Upper lobe of left lung (tissue), 6 donors: ENCODE results near the gene CLK3. TPM values are rescaled to one million over a fixed set of nuclear protein-coding genes. Genes with fewer than 3 reads are reported as not detected.

Experiments
- ATAC-seq, 2 donors: fragments of 200-7000 bp; cut with Tn5 transposase; one replicate each; pipeline ENCODE4 v1.9.1; 2022; ENCODE audit warnings: mild to moderate bottlenecking in 2 of 2, moderate library complexity in 2 of 2; ENCODE audit not compliant: low FRiP score in 2 of 2
- DNase-seq, 2 donors: peaks; one replicate each; pipeline ENCODE4 v3.0.0-alpha.2; 2019 to 2020
- H3K27ac ChIP-seq, 4 donors: fragments of 200-600 bp; sonication (generic); one replicate each; pipeline ENCODE4 v1.5.1; 2016 to 2019
- H3K27me3 ChIP-seq, 4 donors: fragments of 200-600 bp; sonication (generic); one replicate each; pipeline ENCODE4 v1.5.1; 2017 to 2019
- H3K36me3 ChIP-seq, 4 donors: fragments of 200-600 bp; sonication (generic); one replicate each; pipeline ENCODE4 v1.5.1; 2016 to 2019
- H3K4me1 ChIP-seq, 4 donors: fragments of 200-600 bp; sonication (generic); one replicate each; pipeline ENCODE4 v1.5.1; 2018 to 2019
- H3K4me3 ChIP-seq, 4 donors: fragments of 200-600 bp; sonication (generic); one replicate each; pipeline ENCODE4 v1.5.1; 2017 to 2019; ENCODE audit warnings: mild to moderate bottlenecking in 2 of 4, moderate library complexity in 1 of 4
- H3K9me3 ChIP-seq, 4 donors: fragments of 200-600 bp; sonication (generic); one replicate each; pipeline ENCODE4 v1.5.1; 2018 to 2019
- CTCF ChIP-seq, 6 experiments: fragments of 450-650 bp in 4 of 6; fragments of 200-600 bp in 2 of 6; sonication (generic) in 2 of 6; IDR thresholded peaks; one replicate each; pipeline ENCODE4 v1.5.1; 2016 to 2019; ENCODE audit warnings: antibody characterized with exemption in 6 of 6
- EP300 ChIP-seq, 4 donors: sonication (generic); formaldehyde crosslinking; IDR thresholded peaks; one replicate each; pipeline ENCODE4 v1.5.1; 2017; ENCODE audit warnings: antibody characterized with exemption in 4 of 4, control low read depth in 2 of 4
- POLR2A ChIP-seq, 4 donors: fragments of 450-650 bp; IDR thresholded peaks; one replicate each; pipeline ENCODE4 v1.5.1; 2016 to 2017; ENCODE audit warnings: antibody characterized with exemption in 4 of 4, mild to moderate bottlenecking in 2 of 4
- POLR2AphosphoS5 ChIP-seq, 2 donors: sonication (generic); formaldehyde crosslinking; IDR thresholded peaks; one replicate each; pipeline ENCODE4 v1.5.1; 2017; ENCODE audit warnings: antibody characterized with exemption in 2 of 2
- WGBS, 2 donors: methylation state at CpG; one replicate each; pipeline ENCODE4 v1.1.5; 2017 to 2018; 5-methylcytosine and 5-hydroxymethylcytosine counted together
- total RNA-seq, 6 donors: library from RNA; depleted of rRNA in 4 of 6; stranded (reverse); fragments of >200 nt in 4 of 6; gene quantifications; one replicate each; pipeline versions ENCODE4 v1.1.0 to v1.2.1, GENCODE V29; 2016 to 2021
- donor health status: DM: no; HTN: no; CAD: no; lungs with moderate emphysema.
- donor health status: DM: no; HTN: yes; CAD: no; lungs with severe emphysema.

The CLK3 gene
- total RNA-seq, 6 donors from 2014 or later = 78.0 to 289 (median 89.7) TPM

GRCh38 chr15:74584204-74584603, 31.4 kb upstream of the CLK3 start:
- no peak for ATAC-seq
- DNase-seq = no peak
- Histone ChIP-seq H3K36me3 (peaks cover 0 to 29% (median 8%) of the 10 kb centered on the region in 4 donors), H3K9me3 (no peaks in the 10 kb centered on the region), H3K27me3 (no peaks in the 10 kb centered on the region), H3K4me1 (peaks cover 0 to 9% (median 7%) of the 10 kb centered on the region in 4 donors), H3K4me3 (no peak overlapping the region), H3K27ac (no peak overlapping the region)
- 57 to 71% methylated on average over 2 of the region's 2 CpGs for WGBS, 2 donors
- TF ChIP-seq EP300 (IDR thresholded peaks at IDR 0.05) (no peak), POLR2A (IDR thresholded peaks at IDR 0.05) (no peak), POLR2AphosphoS5 (IDR thresholded peaks at IDR 0.05) (no peak)

GRCh38 chr15:74584779-74585178, 30.9 kb upstream of the CLK3 start:
- H3K4me3 ChIP-seq = no peak overlapping the region
- peaks cover 0 to 27% (median 7%) of the 10 kb centered on the region in 4 donors for H3K36me3 ChIP-seq
- H3K27ac ChIP-seq = no peak overlapping the region
- no peak for DNase-seq
- no peaks in the 10 kb centered on the region for H3K27me3 ChIP-seq
- H3K9me3 ChIP-seq = no peaks in the 10 kb centered on the region
- WGBS, 2 donors = 75 to 77% methylated on average over 4 of the region's 4 CpGs
- H3K4me1 ChIP-seq = peaks cover 0 to 12% (median 8%) of the 10 kb centered on the region in 4 donors
- ATAC-seq = no peak
- TF ChIP-seq EP300 (IDR thresholded peaks at IDR 0.05) = no peak
- TF ChIP-seq CTCF (IDR thresholded peaks at IDR 0.05) = no peak
- no peak for TF ChIP-seq POLR2AphosphoS5 (IDR thresholded peaks at IDR 0.05)
- TF ChIP-seq POLR2A (IDR thresholded peaks at IDR 0.05) = no peak

- Histone ChIP-seq H3K36me3 (peaks cover 0 to 27% (median 11%) of the 10 kb centered on the region in 4 donors), H3K9me3 (no peaks in the 10 kb centered on the region), H3K27me3 (no peaks in the 10 kb centered on the region), H3K27ac (no peak overlapping the region), H3K4me1 (peaks cover 0 to 12% (median 8%) of the 10 kb centered on the region in 4 donors), H3K4me3 (no peak overlapping the region)
- TF ChIP-seq CTCF (IDR thresholded peaks at IDR 0.05) (no peak), EP300 (IDR thresholded peaks at IDR 0.05) (no peak), POLR2A (IDR thresholded peaks at IDR 0.05) (no peak), POLR2AphosphoS5 (IDR thresholded peaks at IDR 0.05) (no peak)
- no peak for ATAC-seq
- DNase-seq = no peak
- WGBS, 2 donors = 41 to 53% methylated on average over 3 of the region's 3 CpGs
Observed at GRCh38 chr15:74585191-74585590, 30.4 kb upstream of the CLK3 start.

GRCh38 chr15:74585857-74586256, 29.8 kb upstream of the CLK3 start:
- TF ChIP-seq CTCF (IDR thresholded peaks at IDR 0.05) (no peak), POLR2AphosphoS5 (IDR thresholded peaks at IDR 0.05) (no peak), EP300 (IDR thresholded peaks at IDR 0.05) (no peak), POLR2A (IDR thresholded peaks at IDR 0.05) (no peak)
- Histone ChIP-seq H3K4me3 (no peak overlapping the region), H3K27me3 (no peaks in the 10 kb centered on the region), H3K36me3 (peaks cover 0 to 31% (median 14%) of the 10 kb centered on the region in 4 donors), H3K9me3 (no peaks in the 10 kb centered on the region), H3K4me1 (peaks cover 0 to 12% (median 8%) of the 10 kb centered on the region in 4 donors), H3K27ac (no peak overlapping the region)
- 88 to 94% methylated on average over 7 to 9 of the region's 9 CpGs for WGBS, 2 donors
- no peak for ATAC-seq
- no peak for DNase-seq

GRCh38 chr15:74589826-74590225, 25.8 kb upstream of the CLK3 start:
- DNase-seq (no peak), ATAC-seq (no peak)
- Histone ChIP-seq H3K4me1 (peaks cover 0 to 25% (median 16%) of the 10 kb centered on the region in 4 donors), H3K27ac (peak overlapping the region in 2 of 4 donors; percentile 67 to 71), H3K36me3 (peaks cover 0 to 61% (median 37%) of the 10 kb centered on the region in 4 donors), H3K27me3 (no peaks in the 10 kb centered on the region), H3K9me3 (no peaks in the 10 kb centered on the region), H3K4me3 (no peak overlapping the region)
- TF ChIP-seq POLR2AphosphoS5 (IDR thresholded peaks at IDR 0.05) (no peak), POLR2A (IDR thresholded peaks at IDR 0.05) (no peak), EP300 (IDR thresholded peaks at IDR 0.05) (no peak), CTCF (IDR thresholded peaks at IDR 0.05) (no peak)
- WGBS, 2 donors = 85 to 86% methylated on average over 6 of the region's 6 CpGs
